Mucosa of descending colon (tissue), 3 donors: ENCODE results near the gene ADGRV1. TPM values are rescaled to one million over a fixed set of nuclear protein-coding genes. Genes with fewer than 3 reads are reported as not detected.

Experiments used
- ATAC-seq: fragments of 200-7000 bp; cut with Tn5 transposase; one replicate; pipeline ENCODE4 v1.9.1; 2020; ENCODE audit warnings: mild to moderate bottlenecking, moderate library complexity
- DNase-seq, 3 donors: peaks; one replicate each; pipeline ENCODE4 v3.0.0-alpha.2; 2020
- H3K36me3 ChIP-seq: fragments of 200-600 bp; one replicate; pipeline ENCODE4 v1.8.0; 2021; ENCODE audit warnings: low read depth, mild to moderate bottlenecking
- H3K4me1 ChIP-seq: fragments of 200-600 bp; one replicate; pipeline ENCODE4 v1.8.0; 2021; ENCODE audit warnings: low read depth, mild to moderate bottlenecking
- H3K4me3 ChIP-seq: fragments of 200-600 bp; one replicate; pipeline ENCODE4 v1.8.0; 2021; ENCODE audit warnings: mild to moderate bottlenecking
- H3K9me3 ChIP-seq: fragments of 200-600 bp; one replicate; pipeline ENCODE4 v1.8.0; 2021; ENCODE audit warnings: mild to moderate bottlenecking
- CTCF ChIP-seq: fragments of 200-600 bp; IDR thresholded peaks from one replicate; pipeline ENCODE4 v1.8.0; 2022; ENCODE audit warnings: antibody characterized with exemption, mild to moderate bottlenecking
- intact Hi-C, 2 donors: fragments of 100-400 bp; cut with DNase I in 1 of 2; cut with micrococcal nuclease in 1 of 2; formaldehyde crosslinking; loops; one replicate each; pipeline versions ENCODE4 v1.11.0 to v1.11.1; 2022; cut with DNase I, micrococcal nuclease
- total RNA-seq, 3 donors: library from RNA; stranded (reverse); fragmentation: NEBNext Ultra II Directional in 2 of 3; extraction: Animal tissue kit (Norgen Biotek cat#: 25700) in 2 of 3; gene quantifications; one replicate each; pipeline versions ENCODE4 v1.2.1 to v1.2.4, GENCODE V29; 2021 to 2023
- donor health status: DM: no; HTN: no; CAD: no; lungs with moderate emphysema.
- donor health status: DM: no; HTN: no; CAD: no.
- donor health status: DM: no; HTN: yes; CAD: no.

Gene ADGRV1
- total RNA-seq, 3 donors from 2014 or later: 4.5 to 8.6 (median 6.1) TPM

DNA sequence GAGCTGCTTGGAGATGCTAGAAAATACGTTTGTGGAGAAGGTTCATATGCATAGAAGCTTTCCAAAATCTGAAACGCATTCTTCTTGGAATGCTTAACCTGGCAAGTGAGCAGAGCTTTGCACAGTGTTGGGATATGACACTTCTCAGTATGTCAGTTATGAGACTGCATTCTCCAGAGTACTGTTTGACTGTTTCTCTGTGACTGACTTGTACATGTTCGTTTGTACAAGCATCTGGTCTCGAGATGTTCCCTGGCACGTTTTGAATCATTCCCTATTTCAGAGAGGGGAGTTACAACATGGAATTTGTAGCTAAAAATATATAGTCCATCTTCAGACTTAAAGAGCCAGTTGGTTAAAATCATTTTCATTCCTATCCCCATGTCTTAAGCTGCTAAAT, 552.1 kb downstream of the ADGRV1 start:
- DNase-seq: no peak
- H3K4me1 ChIP-seq: no peaks in the 10 kb centered on the region
- intact Hi-C loops: no loop called here
- no peaks in the 10 kb centered on the region for H3K36me3 ChIP-seq
- no peak for TF ChIP-seq CTCF
- no peak for ATAC-seq
- H3K4me3 ChIP-seq: no peak overlapping the region
- H3K9me3 ChIP-seq: no peaks in the 10 kb centered on the region

- no peak for DNase-seq
- TF ChIP-seq CTCF: no peak
- peak; percentile 42 for ATAC-seq
- Histone ChIP-seq H3K4me3 (no peak overlapping the region), H3K36me3 (no peaks in the 10 kb centered on the region), H3K4me1 (no peaks in the 10 kb centered on the region), H3K9me3 (no peaks in the 10 kb centered on the region)
- intact Hi-C loops: no loop called here
These were observed 553.1 kb downstream of the ADGRV1 start for GRCh38 chr5:91111473-91112238.

DNA sequence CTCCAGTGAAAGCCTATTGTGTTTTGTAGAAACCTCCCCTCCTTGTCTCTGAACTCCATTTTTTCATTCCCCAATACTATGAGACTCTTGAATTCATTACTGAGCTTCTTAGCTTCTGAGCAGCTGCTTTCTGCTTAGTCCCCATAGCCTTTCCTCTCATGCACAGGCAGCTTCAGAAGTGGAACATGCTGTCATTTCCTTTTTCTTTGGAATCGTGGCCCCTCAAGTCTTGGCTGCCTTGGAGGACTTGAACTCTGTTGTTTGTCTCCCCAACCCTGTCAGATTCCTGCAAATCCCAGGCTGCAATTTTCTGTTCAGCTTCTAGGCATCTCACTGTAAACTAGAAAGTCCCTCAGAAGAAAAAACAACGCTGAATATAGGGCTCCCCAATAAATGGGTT, 556.1 kb downstream of the ADGRV1 start:
- Histone ChIP-seq H3K4me3 (no peak overlapping the region), H3K4me1 (no peaks in the 10 kb centered on the region), H3K36me3 (no peaks in the 10 kb centered on the region), H3K9me3 (no peaks in the 10 kb centered on the region)
- TF ChIP-seq CTCF: no peak
- DNase-seq: no peak
- intact Hi-C loops: no loop called here
- ATAC-seq: no peak

DNA sequence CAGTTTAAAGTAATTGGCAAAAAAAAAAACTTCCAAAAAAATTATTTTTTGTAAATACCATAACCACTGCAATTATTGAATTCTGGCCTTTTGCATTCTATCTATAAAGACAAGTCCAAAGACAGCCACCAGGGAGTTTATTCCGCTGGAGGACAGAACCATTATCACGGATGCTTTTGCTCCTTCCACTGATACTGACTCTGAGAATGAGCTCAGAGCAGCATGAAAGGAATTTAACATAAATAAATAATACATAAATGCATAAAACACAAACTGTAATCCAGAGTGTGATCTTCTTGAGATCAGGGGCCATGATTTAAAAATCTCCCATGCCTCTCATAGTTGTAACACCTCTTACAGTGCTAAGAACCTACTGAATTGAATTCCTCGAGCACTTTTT, 559.8 kb downstream of the ADGRV1 start:
- TF ChIP-seq CTCF: no peak
- no peaks in the 10 kb centered on the region for H3K36me3 ChIP-seq
- H3K9me3 ChIP-seq: no peaks in the 10 kb centered on the region
- intact Hi-C loops: no loop called here
- no peaks in the 10 kb centered on the region for H3K4me1 ChIP-seq
- DNase-seq (no peak), ATAC-seq (no peak)
- H3K4me3 ChIP-seq: no peak overlapping the region

DNA sequence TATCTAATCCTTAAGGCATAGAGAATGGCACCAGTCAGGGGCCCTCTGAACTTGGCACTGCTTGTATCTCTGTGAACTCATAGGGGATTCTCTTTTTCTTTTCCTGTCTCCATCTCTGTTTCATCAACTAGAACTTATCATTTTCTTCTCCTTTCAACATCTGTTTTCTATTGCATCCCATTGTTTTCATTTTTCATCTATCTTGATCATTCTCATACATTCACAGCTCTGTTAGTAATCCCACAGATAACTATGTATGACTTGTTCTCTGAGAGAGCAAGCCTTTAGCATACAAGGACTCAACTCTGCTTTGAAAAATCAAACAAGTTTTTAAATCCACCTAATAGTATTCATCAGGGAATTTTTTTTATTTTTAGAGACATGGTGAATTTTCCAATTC, 560.2 kb downstream of the ADGRV1 start:
- DNase-seq: no peak
- H3K4me3 ChIP-seq: no peak overlapping the region
- H3K4me1 ChIP-seq: no peaks in the 10 kb centered on the region
- no peaks in the 10 kb centered on the region for H3K36me3 ChIP-seq
- no peak for TF ChIP-seq CTCF
- intact Hi-C loops: no loop called here
- H3K9me3 ChIP-seq: no peaks in the 10 kb centered on the region
- ATAC-seq: no peak
